ENCODE results near the gene CD79B.

Gene CD79B

GRCh38 chr17:63941751-63942150 lies 9.6 kb upstream of the CD79B start:
- WGBS, 2 experiments (ENCODE audit: insufficient coverage in 2 of 2), result 93 to 94% methylated on average over 22 to 23 of the region's 23 CpGs
- no peak overlapping the region for H3K27ac ChIP-seq (ENCODE audit: low read depth, low read length, severe bottlenecking)
- no peaks in the 10 kb centered on the region for H3K9me3 ChIP-seq (ENCODE audit: control insufficient read depth, low read length)
- H3K36me3 ChIP-seq (ENCODE audit: control insufficient read depth, insufficient read depth, low read length), result no peaks in the 10 kb centered on the region
- no peaks in the 10 kb centered on the region for H3K4me1 ChIP-seq (ENCODE audit: control insufficient read depth, insufficient read depth, low read length, poor library complexity, severe bottlenecking)
- H3K4me3 ChIP-seq (ENCODE audit: extremely low read depth, insufficient read depth, low read length, poor library complexity, severe bottlenecking), result no peak overlapping the region

GRCh38 chr17:63941162-63941561 lies 9.0 kb upstream of the CD79B start:
- Histone ChIP-seq H3K4me3 (ENCODE audit: extremely low read depth, insufficient read depth, low read length, poor library complexity, severe bottlenecking) (no peak overlapping the region), H3K4me1 (ENCODE audit: control insufficient read depth, insufficient read depth, low read length, poor library complexity, severe bottlenecking) (no peaks in the 10 kb centered on the region), H3K9me3 (ENCODE audit: control insufficient read depth, low read length) (no peaks in the 10 kb centered on the region), H3K27ac (ENCODE audit: low read depth, low read length, severe bottlenecking) (no peak overlapping the region), H3K36me3 (ENCODE audit: control insufficient read depth, insufficient read depth, low read length) (no peaks in the 10 kb centered on the region)
- 97 to 98% methylated on average over 6 to 12 of the region's 12 CpGs for WGBS, 2 experiments (ENCODE audit: insufficient coverage in 2 of 2)

GRCh38 chr17:63940584-63940983 lies 8.5 kb upstream of the CD79B start:
- no peaks in the 10 kb centered on the region for H3K9me3 ChIP-seq (ENCODE audit: control insufficient read depth, low read length)
- 93 to 96% methylated on average over 8 to 11 of the region's 14 CpGs for whole genome bisulfite sequencing, 2 experiments (ENCODE audit: insufficient coverage in 2 of 2)
- H3K36me3 ChIP-seq (ENCODE audit: control insufficient read depth, insufficient read depth, low read length), result no peaks in the 10 kb centered on the region
- H3K4me3 ChIP-seq (ENCODE audit: extremely low read depth, insufficient read depth, low read length, poor library complexity, severe bottlenecking), result no peak overlapping the region
- H3K27ac ChIP-seq (ENCODE audit: low read depth, low read length, severe bottlenecking), result no peak overlapping the region
- H3K4me1 ChIP-seq (ENCODE audit: control insufficient read depth, insufficient read depth, low read length, poor library complexity, severe bottlenecking), result no peaks in the 10 kb centered on the region

- Histone ChIP-seq H3K4me1 (ENCODE audit: control insufficient read depth, insufficient read depth, low read length, poor library complexity, severe bottlenecking) (no peaks in the 10 kb centered on the region), H3K4me3 (ENCODE audit: extremely low read depth, insufficient read depth, low read length, poor library complexity, severe bottlenecking) (no peak overlapping the region), H3K9me3 (ENCODE audit: control insufficient read depth, low read length) (no peaks in the 10 kb centered on the region), H3K36me3 (ENCODE audit: control insufficient read depth, insufficient read depth, low read length) (no peaks in the 10 kb centered on the region), H3K27ac (ENCODE audit: low read depth, low read length, severe bottlenecking) (no peak overlapping the region)
- 76 to 80% methylated on average over 3 to 6 of the region's 6 CpGs for WGBS, 2 experiments (ENCODE audit: insufficient coverage in 2 of 2)
Observed at GRCh38 chr17:63939884-63940283, 7.8 kb upstream of the CD79B start.

GRCh38 chr17:63939401-63939800 lies 7.3 kb upstream of the CD79B start:
- 93 to 100% methylated on average over 7 to 9 of the region's 9 CpGs for WGBS, 2 experiments (ENCODE audit: insufficient coverage in 2 of 2)
- H3K9me3 ChIP-seq (ENCODE audit: control insufficient read depth, low read length), result no peaks in the 10 kb centered on the region
- H3K4me1 ChIP-seq (ENCODE audit: control insufficient read depth, insufficient read depth, low read length, poor library complexity, severe bottlenecking), result no peaks in the 10 kb centered on the region
- no peak overlapping the region for H3K27ac ChIP-seq (ENCODE audit: low read depth, low read length, severe bottlenecking)
- H3K4me3 ChIP-seq (ENCODE audit: extremely low read depth, insufficient read depth, low read length, poor library complexity, severe bottlenecking), result no peak overlapping the region
- H3K36me3 ChIP-seq (ENCODE audit: control insufficient read depth, insufficient read depth, low read length), result no peaks in the 10 kb centered on the region

- H3K9me3 ChIP-seq (ENCODE audit: control insufficient read depth, low read length), result no peaks in the 10 kb centered on the region
- H3K36me3 ChIP-seq (ENCODE audit: control insufficient read depth, insufficient read depth, low read length), result no peaks in the 10 kb centered on the region
- 88 to 97% methylated on average over 4 of the region's 4 CpGs for WGBS, 2 experiments (ENCODE audit: insufficient coverage in 2 of 2)
- H3K4me1 ChIP-seq (ENCODE audit: control insufficient read depth, insufficient read depth, low read length, poor library complexity, severe bottlenecking), result no peaks in the 10 kb centered on the region
- H3K27ac ChIP-seq (ENCODE audit: low read depth, low read length, severe bottlenecking), result no peak overlapping the region
- no peak overlapping the region for H3K4me3 ChIP-seq (ENCODE audit: extremely low read depth, insufficient read depth, low read length, poor library complexity, severe bottlenecking)
Observed at GRCh38 chr17:63937920-63938319, 5.8 kb upstream of the CD79B start.

- Histone ChIP-seq H3K9me3 (ENCODE audit: control insufficient read depth, low read length) (no peaks in the 10 kb centered on the region), H3K4me3 (ENCODE audit: extremely low read depth, insufficient read depth, low read length, poor library complexity, severe bottlenecking) (no peak overlapping the region), H3K4me1 (ENCODE audit: control insufficient read depth, insufficient read depth, low read length, poor library complexity, severe bottlenecking) (no peaks in the 10 kb centered on the region), H3K27ac (ENCODE audit: low read depth, low read length, severe bottlenecking) (no peak overlapping the region), H3K36me3 (ENCODE audit: control insufficient read depth, insufficient read depth, low read length) (no peaks in the 10 kb centered on the region)
- WGBS, 2 experiments (ENCODE audit: insufficient coverage in 2 of 2), result 95 to 97% methylated on average over 2 to 3 of the region's 6 CpGs
Observed at GRCh38 chr17:63937319-63937718, 5.2 kb upstream of the CD79B start.

- Histone ChIP-seq H3K9me3 (ENCODE audit: control insufficient read depth, low read length) (no peaks in the 10 kb centered on the region), H3K4me1 (ENCODE audit: control insufficient read depth, insufficient read depth, low read length, poor library complexity, severe bottlenecking) (peaks cover 4% of the 10 kb centered on the region), H3K4me3 (ENCODE audit: extremely low read depth, insufficient read depth, low read length, poor library complexity, severe bottlenecking) (no peak overlapping the region), H3K36me3 (ENCODE audit: control insufficient read depth, insufficient read depth, low read length) (no peaks in the 10 kb centered on the region), H3K27ac (ENCODE audit: low read depth, low read length, severe bottlenecking) (no peak overlapping the region)
- WGBS, 2 experiments (ENCODE audit: insufficient coverage in 2 of 2), result 88 to 89% methylated on average over 13 to 16 of the region's 21 CpGs
Observed at GRCh38 chr17:63934183-63935112, 2.3 kb upstream of the CD79B start.

- no peaks in the 10 kb centered on the region for H3K9me3 ChIP-seq (ENCODE audit: control insufficient read depth, low read length)
- WGBS, 2 experiments (ENCODE audit: insufficient coverage in 2 of 2), result 95 to 98% methylated on average over 6 to 8 of the region's 8 CpGs
- no peak overlapping the region for H3K27ac ChIP-seq (ENCODE audit: low read depth, low read length, severe bottlenecking)
- H3K4me1 ChIP-seq (ENCODE audit: control insufficient read depth, insufficient read depth, low read length, poor library complexity, severe bottlenecking), result peaks cover 4% of the 10 kb centered on the region
- H3K36me3 ChIP-seq (ENCODE audit: control insufficient read depth, insufficient read depth, low read length), result no peaks in the 10 kb centered on the region
- no peak overlapping the region for H3K4me3 ChIP-seq (ENCODE audit: extremely low read depth, insufficient read depth, low read length, poor library complexity, severe bottlenecking)
Observed at GRCh38 chr17:63933598-63933997, 1.5 kb upstream of the CD79B start.

GRCh38 chr17:63932721-63933120 lies 590 bp upstream of the CD79B start:
- Histone ChIP-seq H3K4me3 (ENCODE audit: extremely low read depth, insufficient read depth, low read length, poor library complexity, severe bottlenecking) (no peak overlapping the region), H3K27ac (ENCODE audit: low read depth, low read length, severe bottlenecking) (no peak overlapping the region), H3K4me1 (ENCODE audit: control insufficient read depth, insufficient read depth, low read length, poor library complexity, severe bottlenecking) (peaks cover 4% of the 10 kb centered on the region), H3K9me3 (ENCODE audit: control insufficient read depth, low read length) (no peaks in the 10 kb centered on the region), H3K36me3 (ENCODE audit: control insufficient read depth, insufficient read depth, low read length) (no peaks in the 10 kb centered on the region)
- 92 to 94% methylated on average over 4 of the region's 4 CpGs for WGBS, 2 experiments (ENCODE audit: insufficient coverage in 2 of 2)

GRCh38 chr17:63930951-63931575 lies 1.1 kb downstream of the CD79B start:
- Histone ChIP-seq H3K27ac (ENCODE audit: low read depth, low read length, severe bottlenecking) (no peak overlapping the region), H3K36me3 (ENCODE audit: control insufficient read depth, insufficient read depth, low read length) (no peaks in the 10 kb centered on the region), H3K9me3 (ENCODE audit: control insufficient read depth, low read length) (no peaks in the 10 kb centered on the region), H3K4me1 (ENCODE audit: control insufficient read depth, insufficient read depth, low read length, poor library complexity, severe bottlenecking) (peaks cover 4% of the 10 kb centered on the region), H3K4me3 (ENCODE audit: extremely low read depth, insufficient read depth, low read length, poor library complexity, severe bottlenecking) (no peak overlapping the region)
- WGBS, 2 experiments (ENCODE audit: insufficient coverage in 2 of 2), result 67 to 84% methylated on average over 3 to 11 of the region's 16 CpGs
